ENCODE results near the gene KCNK15.

GRCh38 chr20:44736170-44737021, 9.3 kb upstream of the KCNK15 start:
- TF ChIP-seq POLR2A (IDR thresholded peaks at IDR 0.05), result no peak
- no peak for TF ChIP-seq CTCF (IDR thresholded peaks at IDR 0.05)
